Body of pancreas (tissue), 4 donors: ENCODE measurements around the gene XRRA1.

ENCODE experiments used
- POLR2A ChIP-seq, 3 donors: fragments of 450-650 bp; IDR thresholded peaks; one replicate each; pipeline ENCODE4 v1.6.1; 2016; ENCODE audit warnings: antibody characterized with exemption in 3 of 3, mild to moderate bottlenecking in 2 of 3
- TF ChIP-seq, protein P1 (sequence below), 7 experiments: fragments of 450-650 bp in 4 of 7; fragments of 200-600 bp in 3 of 7; sonication (generic) in 3 of 7; IDR thresholded peaks; one replicate each; pipeline ENCODE4 v1.5.1; 2016 to 2019; ENCODE audit warnings: antibody characterized with exemption in 7 of 7

DNA sequence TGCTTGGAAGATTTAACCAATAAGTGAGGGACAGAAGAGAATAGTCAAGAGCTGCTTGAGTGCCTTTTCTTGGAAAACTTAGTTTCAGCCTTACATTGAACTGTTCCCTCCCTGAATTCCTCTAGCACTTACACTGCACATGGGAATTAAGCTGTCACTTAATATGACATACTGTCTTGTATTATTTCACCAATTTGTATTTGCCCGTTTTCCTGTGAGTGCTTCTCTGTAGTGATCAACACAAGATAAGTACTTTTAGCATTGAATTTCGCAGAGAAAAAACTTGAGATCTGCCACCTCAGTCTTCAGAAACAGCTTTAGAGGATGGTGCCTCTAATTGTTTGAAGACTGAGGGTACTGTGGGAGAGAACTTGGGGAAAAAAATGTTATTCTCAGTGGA lies 3.9 kb upstream of the XRRA1 start:
- no peak for TF ChIP-seq POLR2A (IDR thresholded peaks at IDR 0.05)
- TF ChIP-seq, protein P1, sequence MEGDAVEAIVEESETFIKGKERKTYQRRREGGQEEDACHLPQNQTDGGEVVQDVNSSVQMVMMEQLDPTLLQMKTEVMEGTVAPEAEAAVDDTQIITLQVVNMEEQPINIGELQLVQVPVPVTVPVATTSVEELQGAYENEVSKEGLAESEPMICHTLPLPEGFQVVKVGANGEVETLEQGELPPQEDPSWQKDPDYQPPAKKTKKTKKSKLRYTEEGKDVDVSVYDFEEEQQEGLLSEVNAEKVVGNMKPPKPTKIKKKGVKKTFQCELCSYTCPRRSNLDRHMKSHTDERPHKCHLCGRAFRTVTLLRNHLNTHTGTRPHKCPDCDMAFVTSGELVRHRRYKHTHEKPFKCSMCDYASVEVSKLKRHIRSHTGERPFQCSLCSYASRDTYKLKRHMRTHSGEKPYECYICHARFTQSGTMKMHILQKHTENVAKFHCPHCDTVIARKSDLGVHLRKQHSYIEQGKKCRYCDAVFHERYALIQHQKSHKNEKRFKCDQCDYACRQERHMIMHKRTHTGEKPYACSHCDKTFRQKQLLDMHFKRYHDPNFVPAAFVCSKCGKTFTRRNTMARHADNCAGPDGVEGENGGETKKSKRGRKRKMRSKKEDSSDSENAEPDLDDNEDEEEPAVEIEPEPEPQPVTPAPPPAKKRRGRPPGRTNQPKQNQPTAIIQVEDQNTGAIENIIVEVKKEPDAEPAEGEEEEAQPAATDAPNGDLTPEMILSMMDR (IDR thresholded peaks at IDR 0.05) = no peak
